ENCODE measurements around the gene MYORG. TPM values are rescaled to one million over a fixed set of nuclear protein-coding genes. Genes with fewer than 3 reads are reported as not detected.
A peak's percentile ranks its signal among the peaks of the same experiment; 100 is the strongest.

The MYORG gene
- polyA plus RNA-seq, 4 donors: 9.7 to 83.0 (median 13.7) TPM

DNA sequence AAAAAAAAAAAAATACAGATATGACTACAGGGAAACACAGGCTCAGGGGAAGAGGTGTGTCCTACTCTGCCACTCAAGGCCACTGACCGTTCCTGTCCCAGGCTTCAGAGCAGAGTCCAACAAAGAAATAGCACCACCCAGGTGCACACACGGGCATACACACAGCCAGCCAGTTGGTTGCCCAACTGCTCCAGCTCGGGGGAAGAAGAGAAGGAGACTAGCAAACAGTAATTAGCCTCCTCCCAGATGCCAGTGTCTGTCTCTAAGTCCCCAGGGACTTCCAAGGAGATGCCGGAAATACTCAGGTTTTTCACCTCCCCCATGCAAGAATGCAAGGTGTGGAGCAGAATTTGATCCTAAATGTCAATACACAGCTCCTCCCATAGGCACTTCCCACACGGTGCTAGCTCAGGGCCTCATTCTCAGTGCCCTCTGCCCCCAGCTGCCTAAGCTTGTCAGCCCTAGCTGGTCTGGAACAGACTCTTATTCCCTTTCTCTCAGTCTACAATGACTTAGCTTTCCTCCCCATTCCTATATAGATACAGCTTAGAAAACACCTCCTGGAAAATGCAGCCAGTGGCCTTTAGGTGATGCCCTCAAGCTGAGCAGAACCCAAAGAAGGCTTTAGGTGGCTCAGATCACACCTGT lies 1.7 kb downstream of the MYORG start:
- DNase-seq: peak; percentile 92 to 98
- FAIRE-seq: no peak
- Histone ChIP-seq H3K27me3 (ENCODE audit: control insufficient read depth in 3 of 3, insufficient read depth in 3 of 3, low read length in 3 of 3) (peaks cover 0 to 18% (median 0%) of the 10 kb centered on the region in 3 donors), H3K27ac (ENCODE audit: low read depth in 1 of 3, low read length in 2 of 3) (peak overlapping the region; percentile 86 to 95 (median 93)), H3K9me3 (ENCODE audit: control insufficient read depth in 2 of 2, insufficient read depth in 1 of 2, low read depth in 1 of 2, low read length in 1 of 2) (peaks cover 0 to 19% of the 10 kb centered on the region in 2 donors), H3K36me3 (ENCODE audit: control insufficient read depth in 3 of 3, insufficient read depth in 2 of 3, low read depth in 1 of 3, low read length in 3 of 3) (peaks cover 3 to 38% (median 12%) of the 10 kb centered on the region in 3 donors), H3K4me3 (ENCODE audit: low read depth in 1 of 3, low read length in 3 of 3) (peak overlapping the region in 2 of 3 donors; percentile 85 to 96), H3K4me1 (ENCODE audit: control insufficient read depth in 3 of 3, insufficient read depth in 2 of 3, low read depth in 1 of 3, low read length in 2 of 3) (peaks cover under 1 to 41% (median under 1%) of the 10 kb centered on the region in 3 donors)
- WGBS, 3 donors: 12 to 48% (median 38%) methylated on average over 5 of the region's 5 CpGs

DNA sequence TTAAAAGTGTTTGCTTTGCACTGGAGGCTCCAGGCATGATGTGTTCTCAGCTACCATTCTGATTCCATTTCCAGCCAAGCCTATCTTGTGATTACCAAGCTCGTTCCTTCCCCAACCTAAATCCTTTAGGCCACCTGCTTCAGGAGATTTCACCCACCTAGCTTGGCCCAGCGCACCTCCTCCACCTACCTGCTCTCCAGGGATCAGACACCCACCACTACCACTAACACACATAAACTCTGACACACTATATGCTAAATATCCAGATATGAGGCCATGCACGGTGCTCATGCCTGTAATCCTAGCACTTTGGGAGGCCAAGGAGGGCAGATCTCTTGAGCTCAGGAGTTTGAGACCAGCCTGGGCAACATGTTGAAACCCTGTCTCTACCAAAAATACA lies 2.4 kb downstream of the MYORG start:
- no peak for FAIRE-seq
- peak; percentile 2 to 32 for DNase-seq
- Histone ChIP-seq H3K27me3 (ENCODE audit: control insufficient read depth in 3 of 3, insufficient read depth in 3 of 3, low read length in 3 of 3) (peaks cover 0 to 18% (median 0%) of the 10 kb centered on the region in 3 donors), H3K9me3 (ENCODE audit: control insufficient read depth in 2 of 2, insufficient read depth in 1 of 2, low read depth in 1 of 2, low read length in 1 of 2) (peaks cover 0 to 19% of the 10 kb centered on the region in 2 donors), H3K4me3 (ENCODE audit: low read depth in 1 of 3, low read length in 3 of 3) (peak overlapping the region in 2 of 3 donors; percentile 27 to 96), H3K36me3 (ENCODE audit: control insufficient read depth in 3 of 3, insufficient read depth in 2 of 3, low read depth in 1 of 3, low read length in 3 of 3) (peaks cover 3 to 45% (median 19%) of the 10 kb centered on the region in 3 donors), H3K27ac (ENCODE audit: low read depth in 1 of 3, low read length in 2 of 3) (peak overlapping the region; percentile 7 to 86 (median 39)), H3K4me1 (ENCODE audit: control insufficient read depth in 3 of 3, insufficient read depth in 2 of 3, low read depth in 1 of 3, low read length in 2 of 3) (peaks cover 0 to 42% (median 2%) of the 10 kb centered on the region in 3 donors)
- 33 to 73% (median 49%) methylated on average over 3 of the region's 3 CpGs for whole genome bisulfite sequencing, 3 donors

DNA sequence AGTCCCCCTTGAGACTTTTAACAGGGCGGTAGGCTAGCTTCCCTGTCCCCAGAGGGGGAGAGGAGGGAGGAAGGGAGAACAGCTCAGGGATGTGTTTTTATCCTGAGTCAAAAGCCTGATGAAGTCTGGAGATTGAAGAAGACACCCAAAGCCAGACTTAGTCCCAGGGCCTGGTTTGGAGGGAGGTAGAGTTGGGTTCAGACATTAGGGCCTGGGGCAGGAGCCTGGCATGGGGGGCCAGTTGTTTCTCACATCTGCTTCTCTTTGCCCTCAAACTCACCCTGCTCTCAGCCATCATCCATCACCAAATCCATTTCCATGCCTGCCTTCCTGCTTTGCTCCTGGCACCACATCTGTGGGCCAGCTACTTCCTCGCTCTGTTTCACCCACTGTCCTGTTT lies 2.9 kb downstream of the MYORG start:
- FAIRE-seq (no peak), DNase-seq (no peak)
- peaks cover 3 to 51% (median 19%) of the 10 kb centered on the region in 3 donors for H3K36me3 ChIP-seq (ENCODE audit: control insufficient read depth in 3 of 3, insufficient read depth in 2 of 3, low read depth in 1 of 3, low read length in 3 of 3)
- peak overlapping the region in 2 of 3 donors; percentile 39 to 86 for H3K27ac ChIP-seq (ENCODE audit: low read depth in 1 of 3, low read length in 2 of 3)
- WGBS, 3 donors: 78 to 91% (median 84%) methylated on average over 2 of the region's 2 CpGs
- peaks cover 0 to 18% (median 0%) of the 10 kb centered on the region in 3 donors for H3K27me3 ChIP-seq (ENCODE audit: control insufficient read depth in 3 of 3, insufficient read depth in 3 of 3, low read length in 3 of 3)
- H3K9me3 ChIP-seq (ENCODE audit: control insufficient read depth in 2 of 2, insufficient read depth in 1 of 2, low read depth in 1 of 2, low read length in 1 of 2): peaks cover 0 to 24% of the 10 kb centered on the region in 2 donors
- peak overlapping the region in 1 of 3 donors; percentile 27 for H3K4me3 ChIP-seq (ENCODE audit: low read depth in 1 of 3, low read length in 3 of 3)
- H3K4me1 ChIP-seq (ENCODE audit: control insufficient read depth in 3 of 3, insufficient read depth in 2 of 3, low read depth in 1 of 3, low read length in 2 of 3): peaks cover 0 to 40% (median 2%) of the 10 kb centered on the region in 3 donors

DNA sequence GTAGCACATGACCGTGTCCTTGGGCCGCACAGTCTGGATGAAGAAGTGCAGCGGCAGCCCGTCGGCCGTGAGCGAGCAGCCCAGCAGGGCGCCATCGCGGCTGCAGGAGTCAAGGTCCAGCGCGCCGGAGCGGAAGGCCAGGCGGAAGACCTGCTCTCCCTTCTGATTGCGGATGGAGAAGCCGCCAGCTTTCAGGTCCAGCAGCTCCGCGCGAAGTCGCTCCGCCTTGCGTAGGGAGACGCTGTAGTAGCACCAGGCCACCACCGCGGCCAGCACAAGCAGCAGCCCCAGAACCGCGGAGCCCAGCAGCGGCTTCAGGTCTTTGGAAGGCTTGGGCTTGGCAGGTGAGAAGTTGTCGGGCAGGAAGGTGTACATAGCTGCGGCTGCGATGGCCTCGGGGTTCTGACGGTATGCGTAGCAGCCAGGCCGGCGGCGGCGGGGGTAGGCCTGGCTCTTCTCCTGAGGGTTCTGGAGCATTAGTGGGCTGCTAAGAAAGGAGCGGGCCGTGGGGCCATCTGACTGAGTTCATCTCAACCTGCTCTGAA lies 4.2 kb downstream of the MYORG start:
- no peak overlapping the region for H3K27ac ChIP-seq (ENCODE audit: low read depth in 1 of 3, low read length in 2 of 3)
- FAIRE-seq: no peak
- WGBS, 3 donors: 82 to 95% (median 93%) methylated on average over 41 of the region's 41 CpGs

DNA sequence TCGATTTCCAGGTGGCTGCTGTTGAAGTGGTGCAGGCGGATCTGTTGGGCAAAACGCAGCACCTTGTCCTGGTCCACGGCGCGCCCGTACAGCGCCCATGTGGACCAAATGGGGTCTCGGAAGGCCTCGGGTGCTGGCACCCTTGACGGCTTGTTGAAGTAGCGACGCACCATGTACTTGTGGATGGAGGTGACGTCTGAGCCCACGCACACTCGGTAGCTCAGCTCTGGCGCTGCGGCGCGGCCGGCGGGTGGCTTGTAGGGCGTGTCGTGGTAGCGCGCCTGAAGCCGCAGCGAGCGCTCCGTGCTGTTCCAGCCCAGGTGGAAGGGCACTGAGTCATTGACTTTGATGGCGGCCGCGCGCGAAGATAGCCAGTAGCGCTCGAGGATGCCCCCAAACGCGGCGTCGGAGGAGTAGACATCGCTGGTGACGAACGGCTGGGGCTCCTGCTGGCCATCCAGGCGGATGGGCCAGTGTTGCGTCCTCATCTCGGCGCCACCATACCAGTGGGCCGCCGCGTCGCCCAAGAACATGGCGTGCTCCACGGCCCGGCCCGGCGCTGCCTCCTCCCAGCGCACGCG lies 4.7 kb downstream of the MYORG start:
- H3K4me3 ChIP-seq (ENCODE audit: low read depth in 1 of 3, low read length in 3 of 3): no peak overlapping the region
- H3K4me1 ChIP-seq (ENCODE audit: control insufficient read depth in 3 of 3, insufficient read depth in 2 of 3, low read depth in 1 of 3, low read length in 2 of 3): peaks cover 0 to 34% (median 2%) of the 10 kb centered on the region in 3 donors
- peaks cover 3 to 61% (median 19%) of the 10 kb centered on the region in 3 donors for H3K36me3 ChIP-seq (ENCODE audit: control insufficient read depth in 3 of 3, insufficient read depth in 2 of 3, low read depth in 1 of 3, low read length in 3 of 3)
- FAIRE-seq (no peak), DNase-seq (no peak)
- 85 to 97% (median 95%) methylated on average over 60 of the region's 60 CpGs for WGBS, 3 donors
- H3K27ac ChIP-seq (ENCODE audit: low read depth in 1 of 3, low read length in 2 of 3): no peak overlapping the region
- H3K27me3 ChIP-seq (ENCODE audit: control insufficient read depth in 3 of 3, insufficient read depth in 3 of 3, low read length in 3 of 3): peaks cover 0 to 18% (median 0%) of the 10 kb centered on the region in 3 donors
- peaks cover 0 to 30% of the 10 kb centered on the region in 2 donors for H3K9me3 ChIP-seq (ENCODE audit: control insufficient read depth in 2 of 2, insufficient read depth in 1 of 2, low read depth in 1 of 2, low read length in 1 of 2)

More for the DNA sequence above, 4.2 kb downstream of the MYORG start:
- Histone ChIP-seq H3K9me3 (ENCODE audit: control insufficient read depth in 2 of 2, insufficient read depth in 1 of 2, low read depth in 1 of 2, low read length in 1 of 2) (peaks cover 0 to 30% of the 10 kb centered on the region in 2 donors), H3K4me1 (ENCODE audit: control insufficient read depth in 3 of 3, insufficient read depth in 2 of 3, low read depth in 1 of 3, low read length in 2 of 3) (peaks cover 0 to 38% (median 2%) of the 10 kb centered on the region in 3 donors), H3K4me3 (ENCODE audit: low read depth in 1 of 3, low read length in 3 of 3) (no peak overlapping the region), H3K27me3 (ENCODE audit: control insufficient read depth in 3 of 3, insufficient read depth in 3 of 3, low read length in 3 of 3) (peaks cover 0 to 18% (median 0%) of the 10 kb centered on the region in 3 donors), H3K36me3 (ENCODE audit: control insufficient read depth in 3 of 3, insufficient read depth in 2 of 3, low read depth in 1 of 3, low read length in 3 of 3) (peaks cover 3 to 58% (median 19%) of the 10 kb centered on the region in 3 donors)
- DNase-seq: no peak

DNA sequence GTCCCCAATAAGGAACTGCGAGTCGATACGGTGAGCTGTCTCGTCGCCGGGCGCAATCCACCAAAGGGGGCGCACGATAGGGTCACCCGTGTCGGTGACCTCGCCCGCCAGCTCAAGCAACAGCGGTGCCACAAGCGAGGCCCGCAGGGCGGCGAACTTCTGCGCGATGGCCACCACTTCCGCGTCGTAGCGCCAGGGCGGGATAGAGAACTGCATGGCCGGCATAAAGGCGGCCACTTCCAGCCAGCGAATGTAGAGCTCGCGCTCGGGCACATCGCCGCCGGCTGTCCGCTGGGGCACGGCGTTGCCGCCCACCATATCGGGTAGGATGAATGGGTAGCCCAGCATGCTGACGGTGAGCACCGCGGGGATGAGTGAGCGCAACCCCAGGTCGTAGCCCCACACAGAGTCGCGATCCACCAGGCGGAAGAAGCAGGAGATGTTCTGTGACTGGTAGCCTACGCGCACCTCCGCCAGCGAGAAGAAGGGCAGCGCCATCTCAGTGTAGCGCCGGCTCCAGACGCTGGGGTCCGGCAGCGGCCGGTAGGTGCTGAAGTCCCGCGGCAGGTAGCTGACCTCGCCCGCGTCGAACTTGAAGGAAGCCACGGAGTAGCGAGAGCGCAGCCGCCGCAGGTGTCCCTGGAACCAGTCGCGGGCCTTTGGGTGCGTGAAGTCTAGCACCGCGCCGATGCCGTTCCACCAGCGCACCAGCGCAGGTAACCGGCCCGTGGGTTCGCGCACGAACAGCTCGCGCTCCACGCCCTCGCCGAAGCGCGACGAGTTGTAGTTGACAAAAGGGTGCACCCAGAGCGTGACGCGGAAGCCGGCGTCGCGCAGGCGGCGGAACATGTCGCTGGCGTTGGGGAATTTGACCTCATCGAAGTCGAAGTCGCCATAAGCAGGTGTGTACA lies 5.5 kb downstream of the MYORG start:
- Histone ChIP-seq H3K4me3 (ENCODE audit: low read depth in 1 of 3, low read length in 3 of 3) (no peak overlapping the region), H3K27ac (ENCODE audit: low read depth in 1 of 3, low read length in 2 of 3) (no peak overlapping the region), H3K36me3 (ENCODE audit: control insufficient read depth in 3 of 3, insufficient read depth in 2 of 3, low read depth in 1 of 3, low read length in 3 of 3) (peaks cover 3 to 63% (median 24%) of the 10 kb centered on the region in 3 donors), H3K9me3 (ENCODE audit: control insufficient read depth in 2 of 2, insufficient read depth in 1 of 2, low read depth in 1 of 2, low read length in 1 of 2) (peaks cover 0 to 32% of the 10 kb centered on the region in 2 donors), H3K4me1 (ENCODE audit: control insufficient read depth in 3 of 3, insufficient read depth in 2 of 3, low read depth in 1 of 3, low read length in 2 of 3) (peaks cover 0 to 36% (median 2%) of the 10 kb centered on the region in 3 donors), H3K27me3 (ENCODE audit: control insufficient read depth in 3 of 3, insufficient read depth in 3 of 3, low read length in 3 of 3) (peaks cover 0 to 18% (median 0%) of the 10 kb centered on the region in 3 donors)
- FAIRE-seq (no peak), DNase-seq (no peak)
- WGBS, 3 donors: 71 to 94% (median 92%) methylated on average over 104 to 105 of the region's 105 CpGs

DNA sequence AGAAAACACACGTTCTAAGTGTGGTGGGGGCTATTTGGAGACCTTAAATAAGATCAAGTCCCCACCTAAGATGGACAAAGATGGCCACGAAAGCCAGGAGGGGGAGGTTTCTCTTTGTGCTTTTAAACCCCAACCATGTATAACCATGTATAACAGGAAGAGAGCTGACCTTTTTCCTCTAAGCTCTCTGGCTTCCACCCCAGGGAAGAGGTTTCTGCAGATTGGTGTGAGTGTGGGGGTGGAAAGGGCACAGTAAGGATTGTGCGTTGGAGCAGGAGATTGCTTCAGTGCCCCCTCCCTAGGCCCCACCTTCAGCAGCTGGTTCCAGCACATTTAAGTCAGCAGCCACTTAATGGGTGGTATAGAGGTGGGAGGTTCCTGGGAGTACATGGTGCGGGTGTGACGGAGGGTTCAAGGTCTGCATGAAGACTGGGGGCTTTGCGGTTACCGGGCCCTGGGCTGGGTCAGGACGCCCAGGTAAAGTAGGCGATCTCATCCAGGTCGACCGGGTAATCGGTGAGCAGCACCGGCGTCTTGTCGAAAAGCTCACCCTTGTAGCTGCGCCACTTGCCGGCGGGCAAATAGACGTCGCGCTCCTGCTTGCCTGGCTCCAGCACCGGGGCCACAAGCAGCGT lies 6.2 kb downstream of the MYORG start:
- Histone ChIP-seq H3K4me3 (ENCODE audit: low read depth in 1 of 3, low read length in 3 of 3) (no peak overlapping the region), H3K9me3 (ENCODE audit: control insufficient read depth in 2 of 2, insufficient read depth in 1 of 2, low read depth in 1 of 2, low read length in 1 of 2) (peaks cover 0 to 32% of the 10 kb centered on the region in 2 donors), H3K27ac (ENCODE audit: low read depth in 1 of 3, low read length in 2 of 3) (no peak overlapping the region), H3K27me3 (ENCODE audit: control insufficient read depth in 3 of 3, insufficient read depth in 3 of 3, low read length in 3 of 3) (peaks cover 0 to 18% (median 0%) of the 10 kb centered on the region in 3 donors), H3K4me1 (ENCODE audit: control insufficient read depth in 3 of 3, insufficient read depth in 2 of 3, low read depth in 1 of 3, low read length in 2 of 3) (peaks cover 0 to 31% (median 2%) of the 10 kb centered on the region in 3 donors), H3K36me3 (ENCODE audit: control insufficient read depth in 3 of 3, insufficient read depth in 2 of 3, low read depth in 1 of 3, low read length in 3 of 3) (peaks cover 3 to 65% (median 25%) of the 10 kb centered on the region in 3 donors)
- no peak for FAIRE-seq
- DNase-seq: no peak
- WGBS, 3 donors: 76 to 93% (median 81%) methylated on average over 20 to 23 of the region's 23 CpGs

Data from small intestine (tissue), 7 donors.